Measurements from ENCODE around the gene SYT13.

SYT13 gene

GRCh38 chr11:45245218-45246045 is 40.7 kb downstream of the SYT13 start:
- DNase-seq: no peak

DNA sequence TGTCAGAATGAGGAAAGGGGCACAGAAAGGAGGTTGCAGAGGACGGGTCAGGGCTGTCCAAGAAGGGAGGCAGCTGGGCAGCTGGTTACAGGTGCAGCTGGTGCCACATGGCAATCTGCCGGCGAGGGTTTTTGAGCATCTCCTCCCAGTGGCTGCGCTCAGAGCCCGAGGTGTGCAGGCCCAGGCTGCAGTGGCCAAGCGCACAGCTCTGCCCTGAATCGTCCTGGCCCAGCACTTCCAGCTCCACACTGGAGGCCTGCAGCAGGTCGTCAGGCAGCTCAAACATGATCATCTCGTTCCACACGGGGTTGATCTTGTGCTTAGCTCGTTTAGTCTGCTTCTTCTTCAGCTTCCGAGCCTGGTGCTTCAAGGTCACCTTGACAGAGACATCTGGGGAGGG is 42.2 kb downstream of the SYT13 start:
- DNase-seq: no peak

DNA sequence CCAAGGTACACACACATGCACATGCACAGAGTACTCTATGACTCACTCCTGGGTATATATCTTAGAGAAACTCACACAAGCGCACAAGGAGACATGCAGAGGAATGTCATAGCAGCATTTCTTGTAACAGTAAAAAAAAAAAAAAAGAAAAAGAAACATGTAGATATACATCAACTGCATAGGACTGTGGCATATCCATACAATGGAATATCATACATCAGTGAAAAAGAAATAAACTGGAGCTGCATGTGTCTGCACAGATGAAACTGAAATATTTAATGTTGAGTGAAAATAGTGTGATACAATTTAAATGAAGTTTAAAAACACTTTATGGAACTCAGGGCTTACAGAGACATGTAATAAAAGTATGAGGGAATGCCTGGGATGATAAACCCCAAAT is 46.4 kb downstream of the SYT13 start:
- no peak for DNase-seq

GRCh38 chr11:45238724-45239123 is 47.4 kb downstream of the SYT13 start:
- no peak for DNase-seq

- no peak for DNase-seq
Observed at GRCh38 chr11:45237711-45238315, 48.3 kb downstream of the SYT13 start.

DNA sequence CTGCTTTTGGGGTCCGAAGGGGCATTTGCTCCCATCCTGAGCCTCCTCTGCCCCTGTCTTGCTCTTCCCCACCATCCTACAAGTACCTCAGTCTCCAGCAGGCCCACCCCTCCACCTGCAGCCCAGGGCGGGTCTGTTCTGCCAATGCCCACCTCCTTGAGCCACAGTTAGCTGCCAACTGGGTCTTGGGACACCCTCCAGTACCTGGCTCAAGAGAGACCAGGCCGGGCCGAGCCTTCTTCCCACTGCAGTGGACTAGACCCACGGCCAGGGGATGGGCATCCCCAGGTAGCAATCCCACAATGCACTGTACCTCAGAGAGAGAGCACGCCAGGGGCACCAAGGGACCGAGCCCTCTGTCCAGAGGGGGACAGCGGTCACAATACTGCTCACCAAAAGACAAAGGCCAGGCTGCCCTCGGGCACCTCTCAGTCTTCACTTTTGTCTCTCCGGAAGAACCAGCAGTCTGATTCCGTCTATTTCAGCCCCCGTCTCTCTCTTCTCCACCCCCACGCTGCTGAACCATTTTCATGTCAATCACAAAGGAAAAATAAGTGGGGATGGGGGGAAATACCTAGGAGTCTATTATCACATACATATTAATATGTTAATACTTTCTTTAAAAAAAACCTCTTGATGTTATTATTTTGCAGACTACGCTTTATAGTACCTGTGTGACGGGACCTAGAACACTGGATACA is 51.7 kb downstream of the SYT13 start:
- no peak for DNase-seq

DNA sequence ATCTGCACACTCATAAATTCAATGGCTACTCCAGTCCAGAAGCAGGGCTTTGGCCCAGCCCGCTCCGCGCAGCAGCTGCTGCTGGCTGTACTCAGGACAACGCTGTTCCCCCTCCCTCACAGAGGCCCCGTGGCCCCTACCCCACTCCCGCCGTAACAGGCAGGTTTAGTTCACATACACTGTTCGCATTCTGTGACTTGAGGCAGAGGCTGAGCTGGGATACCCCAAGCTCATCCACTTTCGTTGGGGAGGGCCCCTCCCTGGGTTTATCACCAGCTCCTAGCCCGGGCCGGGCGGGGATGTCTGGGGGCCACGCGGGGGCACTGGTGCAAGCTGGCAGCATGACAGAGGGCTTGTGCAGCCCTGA is 52.4 kb downstream of the SYT13 start:
- DNase-seq: no peak

- no peak for DNase-seq
Observed at GRCh38 chr11:45233121-45233803, 52.9 kb downstream of the SYT13 start.

GRCh38 chr11:45232341-45233080 is 53.6 kb downstream of the SYT13 start:
- DNase-seq: no peak

DNA sequence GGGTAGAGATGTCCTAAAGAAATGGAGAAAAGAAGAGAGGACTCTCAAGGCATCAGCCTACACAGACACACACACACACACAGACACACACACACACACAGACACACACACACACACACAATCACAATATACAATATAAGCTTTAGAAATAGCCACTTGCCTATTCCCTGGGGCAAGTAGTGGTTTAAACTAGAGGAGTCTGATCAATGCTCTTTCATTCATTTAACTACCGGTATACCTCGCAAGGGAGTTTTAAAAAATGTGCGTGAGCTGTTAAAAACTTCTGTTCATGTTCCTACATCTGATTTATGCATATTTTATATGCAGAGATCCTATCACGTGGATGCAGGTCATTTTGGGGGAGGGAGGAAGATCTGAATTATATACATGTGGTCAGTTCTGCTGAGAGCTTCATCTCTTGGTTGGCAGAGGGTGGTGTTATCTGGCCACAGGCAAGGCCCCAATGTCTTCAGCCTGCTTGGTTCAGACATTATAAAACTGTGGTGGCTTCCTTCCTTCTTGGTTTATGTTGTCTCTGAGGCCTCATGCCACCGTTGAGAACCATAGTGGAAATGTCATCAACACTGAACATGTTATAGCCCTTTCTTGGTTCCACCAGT is 56.6 kb downstream of the SYT13 start:
- no peak for DNase-seq

DNA sequence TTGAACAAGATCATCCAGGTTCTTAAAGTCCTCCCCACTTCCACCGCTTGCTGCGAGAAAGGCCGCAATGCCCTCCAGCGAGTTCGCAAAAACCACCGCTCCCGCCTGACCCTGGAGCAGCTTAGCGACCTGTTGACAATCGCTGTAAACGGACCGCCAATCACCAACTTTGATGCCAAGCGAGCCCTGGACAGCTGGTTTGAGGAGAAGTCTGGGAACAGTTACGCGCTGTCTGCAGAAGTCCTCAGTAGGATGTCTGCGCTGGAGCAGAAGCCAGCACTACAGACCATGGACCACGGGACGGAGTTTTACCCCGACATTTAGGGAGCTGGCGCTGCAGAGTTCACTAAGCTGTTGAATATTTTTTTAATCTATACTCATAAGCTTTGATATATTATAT is 58.3 kb downstream of the SYT13 start:
- DNase-seq: no peak

DNA sequence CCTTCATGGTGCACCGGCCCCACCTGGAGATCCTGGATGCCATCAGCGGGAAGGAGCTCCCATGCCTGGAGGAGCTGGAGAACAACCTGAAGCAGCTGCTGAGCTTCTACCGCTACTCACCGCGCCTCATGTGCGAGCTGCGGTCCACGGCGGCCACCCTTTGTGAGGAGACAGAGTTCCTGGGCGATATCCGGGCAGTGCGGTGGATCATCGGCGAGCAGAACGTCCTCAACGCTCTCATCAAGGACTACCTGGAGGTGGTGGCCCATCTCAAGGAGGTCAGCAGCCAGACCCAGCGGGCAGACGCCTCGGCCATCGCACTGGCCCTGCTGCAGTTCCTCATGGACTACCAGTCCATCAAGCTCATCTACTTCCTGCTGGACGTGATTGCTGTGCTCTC is 59.2 kb downstream of the SYT13 start:
- DNase-seq: no peak

DNA sequence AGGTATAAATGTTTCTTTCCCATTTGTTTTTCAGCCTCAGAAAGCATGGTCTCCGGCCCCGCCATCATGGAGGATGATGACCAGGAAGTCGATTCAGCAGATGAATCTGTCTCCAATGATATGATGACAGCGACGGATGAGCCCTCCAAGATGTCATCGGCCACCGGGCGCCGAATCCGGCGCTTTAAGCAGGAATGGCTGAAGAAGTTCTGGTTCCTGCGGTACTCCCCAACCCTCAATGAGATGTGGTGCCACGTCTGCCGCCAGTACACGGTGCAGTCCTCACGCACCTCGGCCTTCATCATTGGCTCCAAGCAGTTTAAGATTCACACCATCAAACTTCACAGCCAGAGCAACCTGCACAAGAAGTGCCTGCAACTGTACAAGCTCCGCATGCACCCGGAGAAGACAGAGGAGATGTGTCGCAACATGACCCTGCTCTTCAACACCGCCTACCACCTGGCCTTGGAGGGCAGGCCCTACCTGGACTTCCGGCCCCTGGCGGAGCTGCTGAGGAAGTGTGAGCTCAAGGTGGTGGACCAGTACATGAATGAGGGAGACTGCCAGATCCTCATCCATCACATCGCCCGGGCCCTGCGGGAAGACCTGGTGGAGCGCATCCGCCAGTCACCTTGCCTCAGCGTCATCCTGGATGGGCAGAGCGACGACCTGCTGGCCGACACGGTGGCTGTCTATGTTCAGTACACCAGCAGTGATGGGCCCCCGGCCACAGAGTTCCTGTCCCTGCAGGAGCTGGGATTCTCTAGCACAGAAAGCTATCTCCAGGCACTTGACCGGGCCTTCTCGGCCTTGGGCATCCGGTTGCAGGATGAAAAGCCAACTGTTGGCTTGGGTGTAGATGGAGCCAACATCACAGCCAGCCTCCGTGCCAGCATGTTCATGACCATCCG is 59.9 kb downstream of the SYT13 start:
- no peak for DNase-seq

GRCh38 chr11:45225277-45225676 is 60.9 kb downstream of the SYT13 start:
- no peak for DNase-seq

- DNase-seq: no peak
Observed at GRCh38 chr11:45224766-45225165, 61.4 kb downstream of the SYT13 start.

DNA sequence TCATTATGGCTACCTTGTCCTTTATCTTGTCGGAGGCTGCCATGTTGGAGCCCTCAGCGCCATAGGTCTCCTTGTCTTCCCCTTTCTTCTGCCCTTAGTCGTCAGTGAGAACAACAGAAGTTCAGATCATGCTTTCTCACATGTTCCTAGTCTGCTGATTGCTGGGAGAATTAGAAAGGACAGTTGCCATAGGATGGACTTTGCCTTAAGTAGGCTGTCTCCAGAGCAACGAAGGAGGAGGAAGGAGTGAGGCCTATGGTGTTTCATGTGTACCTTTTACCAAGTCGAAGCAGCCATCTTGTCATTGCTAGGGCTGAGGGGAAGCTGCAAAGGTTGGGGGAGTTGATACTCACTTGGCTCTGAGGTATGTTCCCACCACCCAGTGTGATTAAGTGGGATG is 62.6 kb downstream of the SYT13 start:
- DNase-seq: no peak

- no peak for DNase-seq
Observed at GRCh38 chr11:45219411-45219810, 66.7 kb downstream of the SYT13 start.

GRCh38 chr11:45218705-45219104 is 67.4 kb downstream of the SYT13 start:
- no peak for DNase-seq

- DNase-seq: no peak
Observed at GRCh38 chr11:45217991-45218390, 68.2 kb downstream of the SYT13 start.

DNA sequence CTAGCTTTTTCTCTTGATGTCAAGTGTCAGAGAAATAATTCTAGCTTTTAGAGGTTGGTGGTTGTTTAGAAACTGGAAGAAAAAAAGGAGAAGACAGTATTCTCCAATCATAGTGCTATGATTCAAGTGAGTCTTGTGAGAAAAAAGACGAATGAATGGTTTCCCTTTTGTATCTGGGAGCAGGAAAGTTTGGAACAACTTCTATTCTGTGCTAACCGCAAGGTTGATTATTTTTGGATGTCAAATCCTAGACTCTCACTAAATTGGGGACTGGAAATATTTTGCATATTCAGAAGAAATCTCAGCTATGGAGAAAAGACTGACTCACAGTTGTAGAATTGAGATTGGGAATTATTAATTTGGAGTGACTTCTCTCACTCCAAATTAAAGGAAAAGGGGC is 69.2 kb downstream of the SYT13 start:
- DNase-seq: no peak

DNA sequence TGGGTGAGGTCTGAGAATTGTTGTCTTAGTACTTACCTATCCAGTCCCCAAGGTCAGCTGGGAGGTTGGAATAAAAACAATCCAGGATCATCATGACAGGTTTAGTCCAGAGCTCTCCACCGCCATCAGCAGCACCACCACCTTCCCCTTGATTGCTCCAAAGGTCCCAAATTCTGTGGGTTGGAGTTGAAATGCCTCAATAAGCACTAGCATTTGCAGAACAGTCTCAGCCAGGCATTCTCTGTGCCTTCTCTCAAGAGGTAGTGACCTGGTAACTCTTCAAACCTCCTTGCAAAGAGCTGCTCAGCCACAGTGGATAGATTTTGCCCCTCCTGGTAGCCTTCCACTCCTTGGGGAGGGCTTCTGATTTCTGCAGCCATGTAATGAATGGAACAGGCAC is 70.1 kb downstream of the SYT13 start:
- DNase-seq: no peak
